ENCODE measurements around the gene EVC2.
"Not testable (repeated sequence)": the region's sequence is repeated elsewhere in the genome, so short reads cannot be mapped to it uniquely, and the experiment has no call there.

The EVC2 gene

DNA sequence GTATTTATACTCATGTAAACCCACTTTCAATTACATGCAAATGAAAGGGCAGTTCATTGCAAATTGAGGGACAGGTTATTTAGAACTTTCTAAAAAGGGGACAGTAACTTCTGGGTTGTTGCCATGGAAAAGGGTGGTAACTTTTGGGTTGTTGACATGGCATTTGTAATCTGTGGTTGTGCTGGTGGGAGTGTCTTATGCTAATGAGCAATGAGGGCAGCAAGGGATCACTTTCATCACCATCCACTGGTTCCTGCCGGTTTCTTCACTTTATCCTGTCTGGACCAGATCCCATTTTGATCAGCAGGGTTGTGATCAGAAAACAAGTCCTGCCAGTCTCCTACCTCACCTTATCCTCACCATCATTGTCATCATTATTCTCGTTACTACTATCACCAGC, 34.6 kb upstream of the EVC2 start:
- no peak overlapping the region for H3K27ac ChIP-seq
- peaks cover 48% of the 10 kb centered on the region for H3K36me3 ChIP-seq
- no peak overlapping the region for H3K4me2 ChIP-seq
- H3K9ac ChIP-seq, result no peak overlapping the region
- no peak for TF ChIP-seq Cebpa-rat (IDR thresholded peaks at IDR 0.05)
- H3K27me3 ChIP-seq, result no peaks in the 10 kb centered on the region
- H3K9me3 ChIP-seq, result 0 out of 2 replicates have a peak, but pooled peaks cover 3% of the 10 kb centered on the region
- no peaks in the 10 kb centered on the region for H3K4me1 ChIP-seq
- H4K20me1 ChIP-seq, result no peaks in the 10 kb centered on the region
- no peak overlapping the region for H3K4me3 ChIP-seq

- H3K4me2 ChIP-seq, result no peak overlapping the region
- no peaks in the 10 kb centered on the region for H3K27me3 ChIP-seq
- peaks cover 43% of the 10 kb centered on the region for H3K36me3 ChIP-seq
- TF ChIP-seq Cebpa-rat (IDR thresholded peaks at IDR 0.05), result no peak
- H3K4me1 ChIP-seq, result no peaks in the 10 kb centered on the region
- no peak overlapping the region for H3K27ac ChIP-seq
- 0 out of 2 replicates have a peak, but pooled peaks cover 3% of the 10 kb centered on the region for H3K9me3 ChIP-seq
- no peak overlapping the region for H3K4me3 ChIP-seq
- no peaks in the 10 kb centered on the region for H4K20me1 ChIP-seq
- no peak overlapping the region for H3K9ac ChIP-seq
These were observed 34.0 kb upstream of the EVC2 start for GRCh38 chr4:5742388-5742787.

DNA sequence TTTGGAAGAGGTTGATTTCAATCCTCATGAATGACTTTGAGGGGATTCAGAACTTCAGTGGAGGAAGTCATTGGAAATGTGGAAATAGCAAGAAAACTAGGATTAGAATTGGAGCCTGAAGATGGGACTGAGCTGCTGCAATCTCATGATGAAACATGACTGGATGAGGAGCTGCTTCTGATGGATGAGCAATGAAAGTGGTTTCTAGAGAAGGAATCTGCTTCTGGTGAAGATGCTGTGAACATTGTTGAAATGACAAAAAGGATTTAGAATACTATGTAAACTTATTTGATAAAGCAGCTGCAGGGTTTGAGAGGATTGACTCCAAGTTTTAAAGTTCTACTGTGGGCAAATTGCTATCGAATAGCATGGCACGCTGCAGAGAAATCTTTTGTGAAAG, 29.7 kb upstream of the EVC2 start:
- no peaks in the 10 kb centered on the region for H3K9me3 ChIP-seq
- no peak overlapping the region for H3K4me2 ChIP-seq
- no peak overlapping the region for H3K4me3 ChIP-seq
- TF ChIP-seq Cebpa-rat (IDR thresholded peaks at IDR 0.05), result no peak
- no peaks in the 10 kb centered on the region for H3K4me1 ChIP-seq
- no peak overlapping the region for H3K27ac ChIP-seq
- H3K36me3 ChIP-seq, result peaks cover 32% of the 10 kb centered on the region
- H3K9ac ChIP-seq, result no peak overlapping the region
- no peaks in the 10 kb centered on the region for H3K27me3 ChIP-seq
- H4K20me1 ChIP-seq, result no peaks in the 10 kb centered on the region

GRCh38 chr4:5735463-5735862, 27.1 kb upstream of the EVC2 start:
- Histone ChIP-seq H3K36me3 (peaks cover 45% of the 10 kb centered on the region), H3K4me2 (no peak overlapping the region), H3K9me3 (no peaks in the 10 kb centered on the region), H3K27ac (no peak overlapping the region), H3K4me1 (no peaks in the 10 kb centered on the region), H3K4me3 (no peak overlapping the region), H3K27me3 (no peaks in the 10 kb centered on the region), H4K20me1 (no peaks in the 10 kb centered on the region), H3K9ac (no peak overlapping the region)
- no peak for TF ChIP-seq Cebpa-rat (IDR thresholded peaks at IDR 0.05)

DNA sequence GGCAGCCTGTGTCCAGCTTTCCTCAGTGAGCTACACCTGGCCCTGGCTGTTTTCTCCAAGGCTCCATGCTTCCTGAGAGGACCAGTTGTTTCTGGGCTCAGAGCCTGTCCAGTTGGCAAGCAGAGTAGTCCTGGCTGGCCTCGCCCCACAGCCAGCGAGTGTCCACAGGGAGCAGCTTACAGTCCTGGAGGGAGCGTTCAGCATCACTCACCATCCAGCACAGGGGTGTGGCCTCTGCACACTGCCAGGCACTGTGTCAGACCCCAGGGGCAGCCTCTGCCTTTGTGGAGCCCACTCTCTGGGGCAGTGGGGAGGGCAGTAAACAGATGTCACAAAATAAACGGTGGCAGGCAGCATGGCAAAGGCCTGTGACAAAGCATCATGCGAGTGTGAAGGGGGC, 26.5 kb upstream of the EVC2 start:
- H3K9me3 ChIP-seq, result no peaks in the 10 kb centered on the region
- no peaks in the 10 kb centered on the region for H3K4me1 ChIP-seq
- no peak overlapping the region for H3K27ac ChIP-seq
- H4K20me1 ChIP-seq, result no peaks in the 10 kb centered on the region
- H3K9ac ChIP-seq, result no peak overlapping the region
- H3K27me3 ChIP-seq, result no peaks in the 10 kb centered on the region
- no peak overlapping the region for H3K4me2 ChIP-seq
- no peak overlapping the region for H3K4me3 ChIP-seq
- H3K36me3 ChIP-seq, result peaks cover 49% of the 10 kb centered on the region
- no peak for TF ChIP-seq Cebpa-rat (IDR thresholded peaks at IDR 0.05)

DNA sequence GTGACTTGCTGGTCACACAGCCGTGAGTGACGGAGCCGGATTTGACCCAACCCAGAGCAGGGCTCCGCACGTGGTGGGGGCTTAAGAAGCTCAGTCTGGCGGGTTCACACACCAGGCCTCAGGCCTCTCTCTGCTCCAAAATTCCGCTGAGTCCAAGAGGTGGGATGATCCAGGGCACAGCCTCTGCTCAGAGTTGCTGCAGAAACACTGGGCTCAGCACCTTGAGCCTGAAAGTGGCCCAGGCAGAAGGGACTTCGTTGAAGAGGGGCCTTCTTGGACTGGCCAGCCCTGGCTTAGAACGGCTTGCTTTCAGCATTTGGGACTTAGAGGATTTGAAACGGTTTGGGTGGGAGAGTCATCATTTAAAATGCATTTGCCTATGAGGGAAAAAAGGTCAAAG, 23.8 kb upstream of the EVC2 start:
- Histone ChIP-seq H3K9ac (no peak overlapping the region), H3K4me3 (no peak overlapping the region), H3K4me2 (no peak overlapping the region), H3K9me3 (no peaks in the 10 kb centered on the region), H3K36me3 (peaks cover 58% of the 10 kb centered on the region), H3K27me3 (no peaks in the 10 kb centered on the region), H4K20me1 (no peaks in the 10 kb centered on the region), H3K27ac (no peak overlapping the region), H3K4me1 (no peaks in the 10 kb centered on the region)
- no peak for TF ChIP-seq Cebpa-rat (IDR thresholded peaks at IDR 0.05)

DNA sequence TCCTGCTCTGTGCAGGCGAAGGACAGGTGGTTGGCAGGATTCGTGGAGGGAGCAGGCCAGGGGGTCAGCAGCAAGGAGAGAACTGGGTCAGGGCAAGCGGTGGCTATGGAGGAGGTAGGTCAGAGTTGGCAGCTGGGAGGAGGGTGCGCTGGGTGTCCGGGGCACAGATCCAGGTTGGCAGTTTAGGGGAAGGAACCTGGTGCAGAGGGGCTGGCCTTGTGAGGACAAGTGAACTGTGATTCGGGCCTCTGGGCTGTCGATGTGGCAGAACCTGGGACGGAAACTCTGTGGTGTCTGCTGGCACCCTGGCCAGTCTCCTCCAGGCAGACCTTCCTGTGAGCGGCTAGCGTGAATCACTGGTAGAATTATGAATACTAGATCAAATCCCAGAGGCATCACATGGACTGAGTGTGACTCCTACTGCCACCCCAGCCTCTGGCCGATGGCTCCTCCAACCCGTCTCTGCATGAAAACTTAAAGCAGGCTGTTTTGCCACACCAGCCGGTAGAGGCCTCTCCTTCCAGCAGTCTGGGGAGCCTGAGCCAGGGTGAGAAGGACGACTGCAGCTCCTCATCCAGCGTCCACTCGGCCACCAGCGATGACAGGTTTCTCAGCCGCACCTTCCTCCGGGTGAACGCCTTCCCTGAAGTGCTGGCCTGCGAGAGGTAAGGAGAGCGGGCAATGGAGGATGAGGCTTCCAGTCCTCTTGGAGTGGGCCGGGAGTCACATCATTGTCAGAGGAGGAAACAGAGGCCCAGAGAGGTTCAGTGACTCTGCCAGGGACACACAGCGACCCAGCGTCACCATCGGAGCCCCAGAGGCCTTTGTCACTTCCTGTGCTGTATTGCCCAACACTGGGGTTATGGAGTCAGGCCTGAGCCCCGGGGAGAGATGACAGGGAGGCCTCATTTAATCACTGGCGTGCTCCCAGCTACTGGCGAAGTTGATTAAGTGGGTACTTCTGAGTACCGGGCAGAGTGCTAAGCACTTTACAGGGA, 22.9 kb upstream of the EVC2 start:
- Histone ChIP-seq H3K36me3 (peaks cover 59% of the 10 kb centered on the region), H3K4me2 (no peak overlapping the region), H3K9me3 (0 out of 2 replicates have a peak, but pooled peaks cover under 1% of the 10 kb centered on the region), H3K27ac (no peak overlapping the region), H3K27me3 (no peaks in the 10 kb centered on the region), H3K4me1 (no peaks in the 10 kb centered on the region), H3K9ac (no peak overlapping the region), H4K20me1 (no peaks in the 10 kb centered on the region), H3K4me3 (no peak overlapping the region)
- no peak for TF ChIP-seq Cebpa-rat (IDR thresholded peaks at IDR 0.05)

DNA sequence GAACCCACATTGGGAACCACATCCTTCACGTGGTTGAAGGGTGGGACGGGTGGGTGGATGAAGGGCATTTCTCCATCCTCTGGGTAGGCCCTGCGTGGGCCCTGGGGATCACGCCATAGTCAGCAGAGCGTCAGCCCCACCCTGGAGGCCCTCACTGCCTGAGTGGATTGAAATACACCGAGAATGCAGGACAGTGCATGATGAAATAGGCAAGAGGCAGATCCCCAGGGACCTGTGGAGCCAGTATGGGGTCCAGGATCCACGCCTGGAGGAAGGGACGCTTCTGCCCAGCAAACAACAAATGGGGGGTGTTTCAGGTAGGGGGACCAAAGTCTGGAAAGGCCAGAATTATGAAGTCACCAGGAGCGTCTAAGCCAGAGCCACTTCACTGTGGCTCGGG, 22.1 kb upstream of the EVC2 start:
- H3K9me3 ChIP-seq, result 0 out of 2 replicates have a peak, but pooled peaks cover 6% of the 10 kb centered on the region
- no peak overlapping the region for H3K4me3 ChIP-seq
- TF ChIP-seq Cebpa-rat (IDR thresholded peaks at IDR 0.05), result no peak
- H3K27me3 ChIP-seq, result no peaks in the 10 kb centered on the region
- no peak overlapping the region for H3K9ac ChIP-seq
- peaks cover 66% of the 10 kb centered on the region for H3K36me3 ChIP-seq
- no peaks in the 10 kb centered on the region for H3K4me1 ChIP-seq
- H4K20me1 ChIP-seq, result no peaks in the 10 kb centered on the region
- no peak overlapping the region for H3K27ac ChIP-seq
- H3K4me2 ChIP-seq, result no peak overlapping the region

DNA sequence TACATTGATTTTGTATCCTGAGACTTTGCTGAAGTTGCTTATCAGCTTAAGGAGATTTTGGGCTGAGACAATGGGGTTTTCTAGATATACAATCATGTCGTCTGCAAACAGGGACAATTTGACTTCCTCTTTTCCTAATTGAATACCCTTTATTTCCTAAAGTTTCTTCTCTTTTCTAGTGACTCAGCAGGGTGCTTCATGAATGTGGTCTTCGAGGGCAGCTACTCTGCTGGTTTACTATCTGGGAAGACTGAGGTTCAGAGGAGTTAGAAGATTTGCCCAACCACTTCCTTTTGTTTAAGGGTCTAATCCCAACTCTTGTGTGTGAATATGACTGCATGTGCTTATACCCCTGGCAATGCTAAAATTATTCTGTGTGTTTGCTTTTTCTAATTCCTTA, 20.1 kb upstream of the EVC2 start:
- not testable (repeated sequence) for H3K4me1 ChIP-seq, H3K27ac ChIP-seq, H3K4me2 ChIP-seq, H3K9me3 ChIP-seq, H4K20me1 ChIP-seq, H3K27me3 ChIP-seq, H3K4me3 ChIP-seq, H3K9ac ChIP-seq
- H3K36me3 ChIP-seq, result peaks cover 53% of the 10 kb centered on the region

GRCh38 chr4:5724377-5724776, 16.0 kb upstream of the EVC2 start:
- Histone ChIP-seq H3K27ac (no peak overlapping the region), H4K20me1 (no peaks in the 10 kb centered on the region), H3K4me3 (no peak overlapping the region), H3K36me3 (peaks cover 24% of the 10 kb centered on the region), H3K9ac (no peak overlapping the region), H3K4me2 (no peak overlapping the region), H3K4me1 (peaks cover 1% of the 10 kb centered on the region; the same call in 1 of the 2 replicates), H3K9me3 (0 out of 2 replicates have a peak, but pooled peaks cover 6% of the 10 kb centered on the region), H3K27me3 (no peaks in the 10 kb centered on the region)
- no peak for TF ChIP-seq Cebpa-rat (IDR thresholded peaks at IDR 0.05)

All from BLaER1 (cell line).